Mesenchymal stem cell (in vitro differentiated cells and primary cell): ENCODE measurements around the gene CDH4.

Source experiments
- DNase-seq: peaks from one replicate; pipeline ENCODE4 v3.0.0-alpha.2; 2013
- H2AFZ ChIP-seq: one replicate; pipeline ENCODE4 v1.6.1; 2013; ENCODE audit warnings: low read depth, mild to moderate bottlenecking, control low read depth, inconsistent platforms, low read length, moderate library complexity
- H2AK5ac ChIP-seq: 2 replicates; pipeline ENCODE4 v1.6.1; 2013; ENCODE audit warnings: low read length, moderate library complexity, mild to moderate bottlenecking, inconsistent platforms; ENCODE audit not compliant: severe bottlenecking
- H2BK120ac ChIP-seq: one replicate; pipeline ENCODE4 v1.6.1; 2013; ENCODE audit warnings: low read depth, mild to moderate bottlenecking, inconsistent platforms, low read length, moderate library complexity
- H2BK12ac ChIP-seq, 2 experiments: one replicate each; pipeline ENCODE4 v1.6.1; 2013; ENCODE audit warnings: inconsistent platforms in 2 of 2, low read length in 2 of 2, mild to moderate bottlenecking in 2 of 2, moderate library complexity in 2 of 2, control low read depth in 1 of 2
- H2BK15ac ChIP-seq: one replicate; pipeline ENCODE4 v1.6.1; 2013; ENCODE audit warnings: mild to moderate bottlenecking, low read depth, inconsistent platforms; ENCODE audit not compliant: poor library complexity, severe bottlenecking
- H2BK5ac ChIP-seq: 2 replicates; pipeline ENCODE4 v1.6.1; 2013; ENCODE audit warnings: low read depth, mild to moderate bottlenecking, low read length, control low read depth, inconsistent platforms; ENCODE audit not compliant: poor library complexity, severe bottlenecking
- H3K14ac ChIP-seq, 2 experiments: one replicate each; pipeline ENCODE4 v1.6.1; 2013; ENCODE audit warnings: inconsistent platforms in 2 of 2, low read length in 2 of 2, control low read depth in 1 of 2, mild to moderate bottlenecking in 1 of 2, moderate library complexity in 1 of 2
- H3K18ac ChIP-seq, 2 experiments: one replicate each; pipeline ENCODE4 v1.6.1; 2013; ENCODE audit warnings: inconsistent platforms in 2 of 2, low read length in 2 of 2, control low read depth in 1 of 2, low read depth in 1 of 2, mild to moderate bottlenecking in 1 of 2
- H3K23ac ChIP-seq, 2 experiments: one replicate each; pipeline ENCODE4 v1.6.1; 2013; ENCODE audit warnings: inconsistent platforms in 2 of 2, low read length in 2 of 2, mild to moderate bottlenecking in 2 of 2, moderate library complexity in 2 of 2, control low read depth in 1 of 2
- H3K27ac ChIP-seq: 2 replicates; pipeline ENCODE4 v1.5.1; 2013; ENCODE audit warnings: mild to moderate bottlenecking, moderate library complexity, low read length, control low read depth, inconsistent platforms; ENCODE audit not compliant: poor library complexity, severe bottlenecking
- H3K27me3 ChIP-seq, 2 experiments: 2 replicates each; pipeline versions ENCODE4 v1.6.1 to v1.7.0; 2013; ENCODE audit warnings: low read length in 2 of 2, mild to moderate bottlenecking in 2 of 2, moderate library complexity in 2 of 2, control low read depth in 1 of 2, inconsistent platforms in 1 of 2; ENCODE audit not compliant: control insufficient read depth in 1 of 2, insufficient read depth in 1 of 2
- H3K36me3 ChIP-seq, 2 experiments: 2 replicates each; pipeline versions ENCODE4 v1.6.1 to v1.7.0; 2013; ENCODE audit warnings: low read length in 2 of 2, control low read depth in 1 of 2, inconsistent platforms in 1 of 2, low read depth in 1 of 2, mild to moderate bottlenecking in 1 of 2; ENCODE audit not compliant: insufficient read depth in 2 of 2, control insufficient read depth in 1 of 2
- H3K4ac ChIP-seq, 2 experiments: one replicate each; pipeline ENCODE4 v1.6.1; 2013; ENCODE audit warnings: inconsistent platforms in 2 of 2, low read length in 2 of 2, mild to moderate bottlenecking in 2 of 2, moderate library complexity in 2 of 2, control low read depth in 1 of 2, low read depth in 1 of 2
- H3K4me1 ChIP-seq: 2 replicates; pipeline ENCODE4 v1.6.1; 2013; ENCODE audit warnings: low read depth, low read length, control low read depth; ENCODE audit not compliant: control insufficient read depth, insufficient read depth
- H3K4me2 ChIP-seq: 2 replicates; pipeline ENCODE4 v1.6.1; 2013; ENCODE audit warnings: low read length, mild to moderate bottlenecking, inconsistent platforms; ENCODE audit not compliant: poor library complexity, severe bottlenecking
- H3K4me3 ChIP-seq, 2 experiments: 2 replicates each; pipeline versions ENCODE4 v1.5.1 to v1.7.0; 2013; ENCODE audit warnings: low read length in 2 of 2, mild to moderate bottlenecking in 2 of 2, control low read depth in 1 of 2, low read depth in 1 of 2; ENCODE audit not compliant: insufficient read depth in 1 of 2
- H3K79me1 ChIP-seq: replicated peaks from 2 replicates; pipeline ENCODE4 v1.6.1; 2013; ENCODE audit warnings: mild to moderate bottlenecking, control low read depth, low read length, inconsistent platforms; ENCODE audit not compliant: poor library complexity, severe bottlenecking
- H3K9ac ChIP-seq: 2 replicates; pipeline ENCODE4 v1.7.0; 2013; ENCODE audit warnings: mild to moderate bottlenecking, low read length, moderate library complexity
- H3K9me3 ChIP-seq: 2 replicates; pipeline ENCODE4 v1.7.0; 2013; ENCODE audit warnings: mild to moderate bottlenecking, low read length; ENCODE audit not compliant: control insufficient read depth
- H4K8ac ChIP-seq: one replicate; pipeline ENCODE4 v1.6.1; 2013; ENCODE audit warnings: inconsistent platforms, mild to moderate bottlenecking, low read length, moderate library complexity
- H4K91ac ChIP-seq: one replicate; pipeline ENCODE4 v1.6.1; 2013; ENCODE audit warnings: mild to moderate bottlenecking, low read length, inconsistent platforms
- WGBS: methylation state at CpG from one replicate; pipeline ENCODE4 v1.1.7; 2013; ENCODE audit warnings: mixed read lengths; 5-methylcytosine and 5-hydroxymethylcytosine counted together

Gene CDH4

DNA sequence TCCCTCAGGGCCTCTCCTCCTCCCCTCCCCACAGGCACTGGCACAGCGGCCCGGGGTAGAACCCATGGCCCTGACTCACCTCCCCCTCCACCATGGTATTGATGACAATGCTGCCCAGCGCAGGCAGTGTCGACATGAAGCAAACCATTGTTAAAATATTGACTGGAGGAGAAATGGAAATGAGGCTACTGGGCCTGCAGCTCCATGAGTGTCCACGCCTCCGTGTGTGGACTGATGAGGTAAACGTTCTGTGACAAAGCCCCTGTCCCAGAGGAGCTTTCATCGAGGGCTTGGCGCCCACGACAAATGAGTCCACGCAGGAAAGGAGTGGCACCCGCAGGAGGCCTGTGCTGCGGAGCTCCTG, 410.9 kb downstream of the CDH4 start:
- H2BK15ac ChIP-seq = no peak overlapping the region
- no peak overlapping the region for H2BK12ac ChIP-seq
- H4K8ac ChIP-seq = no peak overlapping the region
- H3K4ac ChIP-seq = no peak overlapping the region
- H2AFZ ChIP-seq = no peak overlapping the region
- no peaks in the 10 kb centered on the region for H3K79me1 ChIP-seq
- H3K23ac ChIP-seq = no peak overlapping the region
- H4K91ac ChIP-seq = no peak overlapping the region
- DNase-seq = no peak
- H3K9me3 ChIP-seq = no peaks in the 10 kb centered on the region
- no peak overlapping the region for H3K9ac ChIP-seq
- H3K18ac ChIP-seq = no peak overlapping the region
- no peak overlapping the region for H3K4me2 ChIP-seq
- no peak overlapping the region for H3K27ac ChIP-seq
- no peak overlapping the region for H3K4me3 ChIP-seq
- H2AK5ac ChIP-seq = no peak overlapping the region
- H3K4me1 ChIP-seq = no peaks in the 10 kb centered on the region
- H2BK5ac ChIP-seq = no peak overlapping the region
- peaks cover 0 to 3% of the 10 kb centered on the region in 2 experiments for H3K36me3 ChIP-seq
- peaks cover 0 to 3% of the 10 kb centered on the region in 2 experiments for H3K27me3 ChIP-seq
- no peak overlapping the region for H3K14ac ChIP-seq
- 92% methylated on average over 11 of the region's 13 CpGs for WGBS
- no peak overlapping the region for H2BK120ac ChIP-seq

GRCh38 chr20:61663521-61664425, 411.7 kb downstream of the CDH4 start:
- Histone ChIP-seq H3K4me1 (no peaks in the 10 kb centered on the region), H3K27ac (no peak overlapping the region), H4K91ac (no peak overlapping the region), H3K23ac (no peak overlapping the region), H3K4ac (no peak overlapping the region), H2BK12ac (no peak overlapping the region), H2AK5ac (no peak overlapping the region), H3K9ac (no peak overlapping the region), H3K4me3 (no peak overlapping the region), H3K14ac (peak overlapping the region in 1 of 2 experiments; percentile 55), H3K18ac (no peak overlapping the region), H2BK15ac (no peak overlapping the region), H3K27me3 (peaks cover 0 to 3% of the 10 kb centered on the region in 2 experiments), H3K4me2 (no peak overlapping the region), H2BK120ac (no peak overlapping the region), H3K36me3 (peaks cover 0 to 3% of the 10 kb centered on the region in 2 experiments), H2AFZ (no peak overlapping the region), H2BK5ac (no peak overlapping the region), H3K79me1 (no peaks in the 10 kb centered on the region), H4K8ac (no peak overlapping the region), H3K9me3 (no peaks in the 10 kb centered on the region)
- no peak for DNase-seq
- WGBS = 92% methylated on average over 28 of the region's 30 CpGs

DNA sequence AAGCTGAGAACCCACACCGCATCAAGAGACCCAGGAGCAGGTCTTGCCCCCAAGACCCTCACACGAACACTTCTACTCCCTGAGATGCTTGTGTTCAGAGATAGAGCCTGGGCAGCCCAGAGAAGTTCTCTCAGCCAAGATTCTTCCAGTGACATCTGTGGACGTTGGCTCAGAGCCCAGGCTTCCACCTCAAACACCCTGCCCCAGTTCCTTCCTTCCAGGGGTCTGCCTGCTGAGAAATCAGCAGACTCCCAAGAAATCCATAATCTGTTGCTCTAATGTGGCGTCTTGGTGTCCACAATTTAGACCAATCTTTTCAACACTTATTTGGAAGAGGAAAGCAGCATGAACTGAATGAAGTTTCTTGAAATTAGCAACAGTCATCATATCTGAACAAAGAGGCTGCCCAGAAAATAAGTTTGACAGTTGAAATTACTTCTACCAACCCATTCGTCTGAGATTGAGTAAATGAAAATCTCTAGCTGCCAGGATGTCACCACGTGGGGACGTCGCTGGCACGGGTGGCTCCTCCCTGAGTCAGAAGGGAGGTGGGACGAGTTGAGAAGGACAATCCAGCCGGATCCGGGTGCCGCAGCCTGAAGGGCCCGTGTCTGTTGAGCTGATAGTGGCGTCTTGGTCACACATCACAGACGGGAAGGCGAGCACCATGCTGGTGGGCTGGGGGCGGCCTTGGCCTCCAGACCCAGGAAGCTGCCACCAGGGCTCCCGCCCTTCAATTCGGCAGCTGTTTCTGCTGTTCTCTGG, 412.7 kb downstream of the CDH4 start:
- no peaks in the 10 kb centered on the region for H3K4me1 ChIP-seq
- no peaks in the 10 kb centered on the region for H3K79me1 ChIP-seq
- H3K4me3 ChIP-seq = no peak overlapping the region
- no peak overlapping the region for H3K14ac ChIP-seq
- no peak overlapping the region for H2AK5ac ChIP-seq
- no peak overlapping the region for H2BK120ac ChIP-seq
- 91% methylated on average over 19 of the region's 20 CpGs for WGBS
- DNase-seq = no peak
- no peak overlapping the region for H3K9ac ChIP-seq
- peaks cover under 1% of the 10 kb centered on the region for H3K9me3 ChIP-seq
- peaks cover 0 to 3% of the 10 kb centered on the region in 2 experiments for H3K36me3 ChIP-seq
- no peak overlapping the region for H2AFZ ChIP-seq
- H4K91ac ChIP-seq = no peak overlapping the region
- H4K8ac ChIP-seq = no peak overlapping the region
- H2BK12ac ChIP-seq = no peak overlapping the region
- no peak overlapping the region for H3K27ac ChIP-seq
- H2BK15ac ChIP-seq = no peak overlapping the region
- no peak overlapping the region for H3K4me2 ChIP-seq
- no peak overlapping the region for H3K18ac ChIP-seq
- H3K23ac ChIP-seq = no peak overlapping the region
- H3K27me3 ChIP-seq = peaks cover 0 to 3% of the 10 kb centered on the region in 2 experiments
- H2BK5ac ChIP-seq = no peak overlapping the region
- H3K4ac ChIP-seq = no peak overlapping the region
